GM12873 (cell line): ENCODE data around the gene TPP2.

Source experiments
- CTCF ChIP-seq: IDR thresholded peaks from 2 replicates; pipeline ENCODE4 v1.5.1; 2012; ENCODE audit warnings: low read depth, mild to moderate bottlenecking, moderate library complexity, low read length, control low read depth; ENCODE audit not compliant: insufficient read depth; ENCODE audit errors: missing control alignments

The TPP2 gene

GRCh38 chr13:102699504-102699903, 102.7 kb downstream of the TPP2 start:
- TF ChIP-seq CTCF = no peak

- no peak for TF ChIP-seq CTCF
Measured at GRCh38 chr13:102700088-102701031, 103.6 kb downstream of the TPP2 start.

- TF ChIP-seq CTCF = no peak
Measured at GRCh38 chr13:102701331-102701730, 104.5 kb downstream of the TPP2 start.

GRCh38 chr13:102702965-102703725, 106.4 kb downstream of the TPP2 start:
- TF ChIP-seq CTCF = no peak

- no peak for TF ChIP-seq CTCF
Measured at GRCh38 chr13:102703726-102704035, 106.9 kb downstream of the TPP2 start.

- no peak for TF ChIP-seq CTCF
Measured at GRCh38 chr13:102704238-102705058, 107.7 kb downstream of the TPP2 start.
